T-helper 22 cell (primary cell): Measurements from ENCODE around the gene EBF4.
"Not testable (repeated sequence)": the region's sequence is repeated elsewhere in the genome, so short reads cannot be mapped to it uniquely, and the experiment has no call there.

Experiments
- DNase-seq: peaks from one replicate; pipeline ENCODE4 v3.0.0-alpha.2; 2020; ENCODE audit warnings: low read depth

The EBF4 gene

DNA sequence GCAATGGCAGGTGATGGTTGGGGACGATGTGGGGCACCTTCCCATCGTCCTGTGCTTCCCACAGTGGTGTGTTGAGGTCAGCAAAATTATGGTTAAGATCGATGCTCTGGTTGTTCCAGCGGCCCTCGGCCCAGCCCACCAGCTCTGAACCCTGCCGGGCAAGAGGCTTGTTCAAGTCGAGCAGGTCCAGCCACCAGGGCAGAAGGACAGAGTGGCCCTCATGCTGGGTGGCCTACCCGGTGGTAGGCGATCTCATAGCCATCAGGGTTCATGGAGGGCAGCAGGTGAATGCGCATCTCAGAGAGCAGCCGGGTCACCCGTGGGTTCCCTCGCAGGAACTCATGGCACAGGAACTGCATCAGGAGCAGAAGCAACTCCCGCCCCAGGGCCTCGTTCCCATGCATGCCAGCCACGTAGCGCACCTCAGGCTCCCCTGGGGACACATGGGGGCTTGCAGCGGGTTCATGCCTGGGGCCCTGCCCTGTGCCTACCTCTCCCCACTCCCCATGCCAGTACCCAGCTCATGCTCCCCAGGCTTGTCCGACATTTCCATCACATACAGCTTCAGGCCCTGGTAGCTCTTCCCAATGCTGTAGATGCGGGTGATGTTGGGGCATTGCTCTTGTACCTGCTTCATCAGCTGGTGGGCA is 103.6 kb downstream of the EBF4 start:
- DNase-seq = no peak

DNA sequence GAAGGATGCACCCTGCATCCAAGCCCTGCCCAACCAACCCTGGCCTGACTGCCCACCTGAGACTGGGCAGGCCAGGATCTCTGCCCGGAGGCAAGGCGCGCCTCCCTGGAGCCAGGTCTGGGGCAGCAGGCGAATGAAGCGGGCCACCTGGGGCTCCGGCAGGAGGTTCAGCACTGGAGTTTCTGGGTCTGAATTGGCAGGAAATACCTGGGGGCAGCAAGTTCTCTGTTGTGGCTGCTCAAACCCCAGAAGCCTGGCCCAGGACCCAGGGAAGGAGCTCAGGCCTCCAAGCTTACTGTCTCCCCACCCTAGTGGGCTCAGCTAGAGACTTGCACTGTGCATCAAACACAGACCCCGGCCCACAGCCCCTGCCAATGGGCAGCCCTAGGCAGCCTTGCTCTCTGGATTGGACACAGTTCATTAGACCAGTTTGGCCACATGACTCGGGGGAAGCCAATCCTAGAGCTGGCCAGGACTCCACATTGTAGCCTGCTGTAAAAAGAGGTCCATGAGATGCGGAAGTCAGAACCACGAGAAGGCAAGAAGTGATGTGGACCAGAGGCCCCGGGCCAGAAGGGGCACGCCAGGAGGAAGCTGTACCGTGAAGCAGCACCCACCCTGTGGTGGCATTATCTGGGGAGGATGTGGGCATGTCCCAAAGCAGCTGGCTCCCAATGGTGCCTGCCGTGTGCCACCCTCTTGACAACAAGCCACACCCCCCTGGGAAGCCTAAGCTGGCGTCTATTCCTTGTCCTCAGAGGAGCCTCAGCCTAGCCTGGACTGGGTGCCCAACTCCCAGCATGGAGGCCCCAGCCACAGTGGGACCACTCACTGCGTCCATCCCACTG is 104.8 kb downstream of the EBF4 start:
- DNase-seq = no peak

- no peak for DNase-seq
Measured at GRCh38 chr20:2798095-2798805, 105.7 kb downstream of the EBF4 start.

GRCh38 chr20:2798814-2799213 is 106.2 kb downstream of the EBF4 start:
- DNase-seq = no peak

GRCh38 chr20:2799271-2799670 is 106.7 kb downstream of the EBF4 start:
- no peak for DNase-seq

- no peak for DNase-seq
Measured at GRCh38 chr20:2799688-2800520, 107.3 kb downstream of the EBF4 start.

GRCh38 chr20:2800521-2801285 is 108.1 kb downstream of the EBF4 start, which contains the start of gene CPXM1:
Gene CPXM1 (minus strand): TSS chr20:2800627. CDS start chr20:2800572, 55 bp downstream.
- DNase-seq = no peak

GRCh38 chr20:2801286-2801728 is 108.7 kb downstream of the EBF4 start:
- no peak for DNase-seq

GRCh38 chr20:2804041-2804828 is 111.7 kb downstream of the EBF4 start:
- DNase-seq = no peak

- DNase-seq = no peak
Measured at GRCh38 chr20:2804852-2805688, 112.5 kb downstream of the EBF4 start.

- no peak for DNase-seq
Measured at GRCh38 chr20:2805689-2806350, 113.2 kb downstream of the EBF4 start.

- no peak for DNase-seq
Measured at GRCh38 chr20:2806351-2806701, 113.7 kb downstream of the EBF4 start.

GRCh38 chr20:2807019-2807418 is 114.4 kb downstream of the EBF4 start:
- no peak for DNase-seq

DNA sequence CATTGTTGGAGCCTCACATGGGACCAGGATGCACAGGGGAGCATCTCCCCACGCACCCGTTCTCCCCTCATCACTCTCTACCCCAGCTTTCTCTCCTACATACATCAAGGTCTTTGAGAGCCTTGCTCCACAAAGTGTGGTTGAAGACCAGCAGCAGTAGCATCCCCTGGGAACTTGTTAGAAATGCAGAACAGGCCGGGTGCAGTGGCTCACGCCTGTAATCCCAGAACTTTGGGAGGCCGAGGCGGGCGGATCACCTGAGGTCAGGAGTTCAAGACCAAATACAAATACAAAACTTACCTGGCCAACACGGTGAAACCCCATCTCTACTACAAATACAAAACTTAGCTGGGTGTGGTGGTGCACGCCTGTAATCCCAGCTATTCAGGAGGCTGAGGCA is 115.3 kb downstream of the EBF4 start:
- DNase-seq = not testable (repeated sequence)

- no peak for DNase-seq
Measured at GRCh38 chr20:2809690-2810089, 117.1 kb downstream of the EBF4 start.
